Heart right ventricle (tissue), 16 donors: ENCODE measurements around the gene MMP24. TPM values are rescaled to one million over a fixed set of nuclear protein-coding genes. Genes with fewer than 3 reads are reported as not detected.

Experiments
- ATAC-seq, 8 donors: fragments of 200-7000 bp; cut with Tn5 transposase; one replicate each; pipeline ENCODE4 v1.9.1; 2020; ENCODE audit warnings: mild to moderate bottlenecking in 8 of 8, moderate library complexity in 8 of 8, moderate number of reproducible peaks in 1 of 8
- DNase-seq, 2 donors: peaks; one replicate each; pipeline ENCODE4 v3.0.0-alpha.2; 2020
- H3K27ac ChIP-seq, 10 donors: fragments of 200-600 bp; sonication (generic) in 2 of 10; one replicate each; pipeline versions ENCODE4 v1.5.0 to v1.8.0; 2020 to 2022; ENCODE audit warnings: mild to moderate bottlenecking in 3 of 10
- H3K27me3 ChIP-seq, 7 donors: fragments of 200-600 bp; one replicate each; pipeline ENCODE4 v1.8.0; 2021 to 2022; ENCODE audit warnings: mild to moderate bottlenecking in 2 of 7
- H3K36me3 ChIP-seq, 9 donors: fragments of 200-600 bp; sonication (generic) in 1 of 9; one replicate each; pipeline versions ENCODE4 v1.5.0 to v1.8.0; 2020 to 2022; ENCODE audit warnings: mild to moderate bottlenecking in 2 of 9
- H3K4me1 ChIP-seq, 9 donors: fragments of 200-600 bp; sonication (generic) in 1 of 9; one replicate each; pipeline versions ENCODE4 v1.5.0 to v1.8.0; 2020 to 2022; ENCODE audit warnings: mild to moderate bottlenecking in 4 of 9
- H3K4me3 ChIP-seq, 10 donors: fragments of 200-600 bp; sonication (generic) in 2 of 10; one replicate each; pipeline versions ENCODE4 v1.5.0 to v1.8.0; 2020 to 2022; ENCODE audit warnings: mild to moderate bottlenecking in 7 of 10, moderate library complexity in 2 of 10
- H3K9me3 ChIP-seq, 11 donors: fragments of 200-600 bp in 10 of 11; sonication (generic) in 2 of 11; one replicate each; pipeline versions ENCODE4 v1.5.0 to v1.8.0; 2013 to 2022; ENCODE audit warnings: mild to moderate bottlenecking in 2 of 11, control low read depth in 1 of 11, moderate library complexity in 1 of 11
- WGBS, 2 donors: extraction: QIAGEN DNeasy Blood & Tissue Kit; methylation state at CpG; one replicate each; pipeline ENCODE4 v1.1.7; 2013; ENCODE audit warnings: inconsistent platforms in 1 of 2; 5-methylcytosine and 5-hydroxymethylcytosine counted together
- intact Hi-C, 10 donors: fragments of 100-400 bp; cut with DNase I; formaldehyde crosslinking; loops; one replicate each; pipeline versions ENCODE4 v1.11.1 to v1.14.2; 2022
- polyA plus RNA-seq, 2 donors: library from polyadenylated mRNA; stranded (reverse); fragments of 200-250 nt; gene quantifications; one replicate each; pipeline ENCODE4 v1.2.3, GENCODE V29; 2013
- total RNA-seq, 10 donors: library from RNA; stranded (reverse); fragmentation: NEBNext Ultra II Directional in 3 of 10; extraction: Animal tissue kit (Norgen Biotek cat#: 25700) in 3 of 10; gene quantifications; one replicate each; pipeline versions ENCODE4 v1.2.1 to v1.2.4, GENCODE V29; 2021 to 2023
- TF ChIP-seq, protein P1 (sequence below), 9 donors: fragments of 200-600 bp; sonication (generic) in 2 of 9; IDR thresholded peaks; one replicate each; pipeline versions ENCODE4 v1.5.0 to v1.8.0; 2021 to 2022; ENCODE audit warnings: antibody characterized with exemption in 9 of 9, mild to moderate bottlenecking in 5 of 9, moderate library complexity in 1 of 9
- donor health status: Arrhythmogenic right ventricular cardiomyopathy.
- donor health status: ischemic (EF 13 %, LVEDD 7.1; RV severe dilation, severe dysfunction).
- donor health status: healthy with polysubstance abuse.
- donor health status: DM: no; HTN: yes; CAD: no.
- donor health status: DM: no; HTN: no; CAD: no.
- donor health status: ischemic (EF 25% LVEDD 6.9; RV normal size, moderate dysfunction).
- donor health status: ischemic (EF 25% LVEDD 5.7; RV mildly dilated, moderate dysfunction).
- donor health status: healthy.
- donor health status: DM: yes; HTN: yes; CAD: no.
- donor health status: Ischemic cardiomyopathy.
- donor health status: ischemic (EF 35%, LVEDD 5.7; RV mildly dilated, moderate dysfunction).
- donor health status: nonischemic (EF 11% LVEDD 7.7; RV severe dilation, severe dysfunction).
- donor health status: DM: yes; HTN: yes; CAD: no.
- donor health status: PGD.
- donor health status: ischemic (EF 29% LVEDD 5.4; RV normal size, mild dysfunction).
- donor health status: nonischemic (EF 23%, LVEDD 6.1; RV moderate dilation, normal function).

MMP24 gene
- total and polyA plus RNA-seq, 12 donors, result 0.09 to 1.2 (median 0.22) TPM; not detected in 1

DNA sequence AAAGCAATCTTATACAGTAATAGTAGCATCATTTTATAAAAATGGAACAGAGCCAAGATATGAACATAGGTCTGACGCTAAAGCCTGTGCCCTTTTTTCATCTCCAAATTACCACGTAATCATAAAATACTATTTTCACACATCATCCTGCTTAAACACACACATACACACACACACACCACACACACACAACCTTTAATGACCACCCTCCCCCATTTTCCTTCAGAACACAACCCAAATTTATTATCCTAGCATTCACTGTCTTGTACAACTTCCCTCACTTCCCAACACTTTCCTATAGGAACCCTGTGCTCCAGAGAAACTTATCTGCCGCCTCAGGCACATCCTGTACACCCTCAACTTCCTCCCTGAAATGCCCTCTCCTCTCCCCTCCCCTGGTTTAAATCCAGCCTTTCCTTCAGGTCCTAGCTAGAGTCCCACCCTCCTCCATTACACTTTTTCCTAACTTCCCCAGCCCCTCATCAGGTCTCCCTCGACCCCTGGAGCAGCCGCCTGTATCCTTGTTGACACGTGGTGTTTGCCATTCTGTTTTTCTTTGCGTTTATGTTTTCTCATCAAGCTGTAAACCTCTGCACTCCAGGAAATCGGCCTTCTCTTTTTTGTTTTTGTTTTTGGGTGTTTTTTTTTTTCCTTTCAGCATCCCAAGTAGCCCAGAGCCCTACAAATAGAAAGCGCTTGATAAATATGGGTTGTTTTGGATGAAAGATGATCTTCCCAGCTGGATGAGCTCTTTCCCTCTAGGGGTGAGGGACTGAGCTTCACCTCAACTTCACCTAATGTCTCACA is 968 bp upstream of the MMP24 start:
- H3K4me3 ChIP-seq, result peak overlapping the region in 2 of 10 donors; percentile 19 to 36
- peaks cover 0 to 37% (median 0%) of the 10 kb centered on the region in 7 donors for H3K27me3 ChIP-seq
- peaks cover 0 to 6% (median 0%) of the 10 kb centered on the region in 9 donors for H3K36me3 ChIP-seq
- DNase-seq, result no peak
- intact Hi-C loops, result no loop called here
- 36 to 37% methylated on average over 9 of the region's 9 CpGs for WGBS, 2 donors
- H3K27ac ChIP-seq, result no peak overlapping the region
- peak in 2 of 8 donors; percentile 49 to 56 for ATAC-seq
- peaks cover 0 to 13% (median 6%) of the 10 kb centered on the region in 9 donors for H3K4me1 ChIP-seq
- TF ChIP-seq, protein P1, sequence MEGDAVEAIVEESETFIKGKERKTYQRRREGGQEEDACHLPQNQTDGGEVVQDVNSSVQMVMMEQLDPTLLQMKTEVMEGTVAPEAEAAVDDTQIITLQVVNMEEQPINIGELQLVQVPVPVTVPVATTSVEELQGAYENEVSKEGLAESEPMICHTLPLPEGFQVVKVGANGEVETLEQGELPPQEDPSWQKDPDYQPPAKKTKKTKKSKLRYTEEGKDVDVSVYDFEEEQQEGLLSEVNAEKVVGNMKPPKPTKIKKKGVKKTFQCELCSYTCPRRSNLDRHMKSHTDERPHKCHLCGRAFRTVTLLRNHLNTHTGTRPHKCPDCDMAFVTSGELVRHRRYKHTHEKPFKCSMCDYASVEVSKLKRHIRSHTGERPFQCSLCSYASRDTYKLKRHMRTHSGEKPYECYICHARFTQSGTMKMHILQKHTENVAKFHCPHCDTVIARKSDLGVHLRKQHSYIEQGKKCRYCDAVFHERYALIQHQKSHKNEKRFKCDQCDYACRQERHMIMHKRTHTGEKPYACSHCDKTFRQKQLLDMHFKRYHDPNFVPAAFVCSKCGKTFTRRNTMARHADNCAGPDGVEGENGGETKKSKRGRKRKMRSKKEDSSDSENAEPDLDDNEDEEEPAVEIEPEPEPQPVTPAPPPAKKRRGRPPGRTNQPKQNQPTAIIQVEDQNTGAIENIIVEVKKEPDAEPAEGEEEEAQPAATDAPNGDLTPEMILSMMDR (IDR thresholded peaks at IDR 0.05), result no peak
- H3K9me3 ChIP-seq, result no peaks in the 10 kb centered on the region

GRCh38 chr20:35226884-35227681 is 593 bp downstream of the MMP24 start:
- H3K36me3 ChIP-seq, result peaks cover 0 to 9% (median 0%) of the 10 kb centered on the region in 9 donors
- peaks cover 0 to 13% (median 6%) of the 10 kb centered on the region in 9 donors for H3K4me1 ChIP-seq
- intact Hi-C loops, result no loop called here
- peak overlapping the region in 6 of 10 donors; percentile 8 to 33 (median 20) for H3K4me3 ChIP-seq
- peaks cover 0 to 37% (median 0%) of the 10 kb centered on the region in 7 donors for H3K27me3 ChIP-seq
- TF ChIP-seq, protein P1 (IDR thresholded peaks at IDR 0.05), result no peak
- DNase-seq (peak; percentile 26 to 41), ATAC-seq (peak; percentile 75 to 88 (median 84))
- H3K9me3 ChIP-seq, result no peaks in the 10 kb centered on the region
- 6 to 16% methylated on average over 25 to 74 of the region's 74 CpGs for WGBS, 2 donors
- H3K27ac ChIP-seq, result no peak overlapping the region

GRCh38 chr20:35232575-35232974 is 6.1 kb downstream of the MMP24 start:
- Histone ChIP-seq H3K4me3 (no peak overlapping the region), H3K9me3 (peaks cover 0 to 3% (median 0%) of the 10 kb centered on the region in 11 donors), H3K36me3 (peaks cover 0 to 35% (median 0%) of the 10 kb centered on the region in 9 donors), H3K4me1 (peaks cover 0 to under 1% (median 0%) of the 10 kb centered on the region in 9 donors), H3K27ac (no peak overlapping the region), H3K27me3 (peaks cover 0 to 15% (median 0%) of the 10 kb centered on the region in 7 donors)
- TF ChIP-seq, protein P1 (IDR thresholded peaks at IDR 0.05), result no peak
- 71 to 79% methylated on average over 2 of the region's 2 CpGs for WGBS, 2 donors
- ATAC-seq (no peak), DNase-seq (no peak)
- intact Hi-C loops, result no loop called here

DNA sequence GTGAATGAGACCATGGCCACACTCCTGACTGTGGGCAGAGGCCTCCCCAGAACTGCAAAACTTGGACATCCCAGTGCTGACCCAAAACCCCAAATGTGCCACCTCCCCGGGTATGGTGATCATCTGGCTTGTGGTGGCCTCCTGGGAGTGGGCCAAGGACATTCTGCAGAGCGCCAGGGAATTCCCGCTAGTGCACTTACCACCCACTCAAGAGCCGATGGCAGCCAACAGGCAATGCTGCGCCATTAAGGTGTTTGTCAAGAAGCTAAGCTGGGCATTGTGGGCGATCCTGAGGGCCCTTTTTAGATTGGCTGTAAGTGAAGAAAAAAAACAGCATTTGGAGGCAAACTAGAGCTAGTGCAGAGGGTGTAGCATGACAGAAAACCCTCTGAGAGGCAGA is 9.4 kb downstream of the MMP24 start:
- DNase-seq, result no peak
- Histone ChIP-seq H3K4me3 (no peak overlapping the region), H3K36me3 (peaks cover 0 to 35% (median 0%) of the 10 kb centered on the region in 9 donors), H3K9me3 (peaks cover 0 to 3% (median 0%) of the 10 kb centered on the region in 11 donors), H3K27me3 (no peaks in the 10 kb centered on the region), H3K4me1 (peaks cover 0 to 8% (median 0%) of the 10 kb centered on the region in 9 donors), H3K27ac (no peak overlapping the region)
- intact Hi-C loops, result no loop called here
- 90 to 91% methylated on average over 6 of the region's 6 CpGs for WGBS, 2 donors
- TF ChIP-seq, protein P1 (IDR thresholded peaks at IDR 0.05), result no peak
- ATAC-seq, result peak in 1 of 8 donors; percentile 35
